K562 (cell line): ENCODE data around the gene EVA1A. TPM values are rescaled to one million over a fixed set of nuclear protein-coding genes. Genes with fewer than 3 reads are reported as not detected.

Experiments used
- ATAC-seq: fragments of 200-7000 bp; cut with Tn5 transposase; 3 replicates; pipeline ENCODE4 v1.9.1; 2020; ENCODE audit warnings: moderate library complexity
- BruUV-seq: library from RNA; stranded (reverse); fragments of 400-500 nt; replicated peaks from 2 replicates; lab custom pipeline; 2021; lab: Mats Ljungman, UMichigan
- CTCF ChIA-PET: fragments of 300-600 bp; formaldehyde crosslinking; extraction: SDS; loops from one replicate; lab custom pipeline; 2021; ENCODE audit warnings: low intra/inter-chr PET ratio; lab: Yijun Ruan, JAX
- POLR2A ChIA-PET: fragments of 300-600, 350-650 bp; sonication (Branson Sonifier 250); formaldehyde crosslinking; extraction: SDS; loops from one replicate; lab custom pipeline; 2021; ENCODE audit warnings: antibody characterized with exemption, inconsistent platforms; lab: Yijun Ruan, JAX
- DNase-seq, 4 experiments: peaks; one replicate each; pipeline versions ENCODE4 v3.0.0 to v3.0.0-alpha.2; 2011 to 2018; ENCODE audit warnings: low spot score in 3 of 4, mixed read lengths in 3 of 4; ENCODE audit errors: extremely low read depth in 1 of 4
- FAIRE-seq: peaks from 2 replicates; lab custom pipeline; 2011; peaks lifted over from hg19 to GRCh38; lab: Jason Lieb, UNC
- H2AFZ ChIP-seq: 2 replicates; pipeline ENCODE4 v1.6.0; 2011; ENCODE audit warnings: low read depth, low read length, control low read depth, inconsistent platforms
- H3K27ac ChIP-seq: fragments of 200-600 bp; 3 replicates; pipeline ENCODE4 v1.8.0; 2011; ENCODE audit warnings: low read depth, mild to moderate bottlenecking, control low read depth, inconsistent platforms, low read length, moderate library complexity, mixed read lengths; ENCODE audit errors: extremely low read depth
- H3K27me3 ChIP-seq, 2 experiments: fragments of 300-600 bp in 1 of 2; 2 replicates in 1 of 2; 3 replicates in 1 of 2; pipeline versions ENCODE4 v1.6.0 to v1.8.0; 2011; ENCODE audit warnings: inconsistent platforms in 2 of 2, low read length in 2 of 2, mild to moderate bottlenecking in 1 of 2, mixed read lengths in 1 of 2, moderate library complexity in 1 of 2; ENCODE audit not compliant: control insufficient read depth in 2 of 2, insufficient read depth in 2 of 2
- H3K36me3 ChIP-seq: fragments of 300-600 bp; 3 replicates; pipeline ENCODE4 v1.8.0; 2011; ENCODE audit warnings: mild to moderate bottlenecking, low read length, inconsistent platforms; ENCODE audit not compliant: control insufficient read depth, insufficient read depth
- H3K4me1 ChIP-seq, 2 experiments: fragments of 200-600 bp in 1 of 2; replicated peaks in 1 of 2; 2 replicates in 1 of 2; 3 replicates in 1 of 2; pipeline versions ENCODE4 v1.5.1 to v1.8.0; 2011; ENCODE audit warnings: inconsistent platforms in 2 of 2, low read length in 2 of 2, mild to moderate bottlenecking in 1 of 2, mixed read lengths in 1 of 2, moderate library complexity in 1 of 2; ENCODE audit not compliant: control insufficient read depth in 2 of 2, insufficient read depth in 2 of 2
- H3K4me2 ChIP-seq: 2 replicates; pipeline ENCODE4 v1.6.1; 2011; ENCODE audit warnings: low read length, control low read depth, inconsistent platforms, mixed read lengths; ENCODE audit not compliant: insufficient read depth
- H3K4me3 ChIP-seq: fragments of 200-600 bp; sonication (generic), shearing (Covaris generic); 2 replicates; pipeline ENCODE4 v1.5.1; 2016; ENCODE audit warnings: control low read depth, inconsistent platforms
- H3K79me2 ChIP-seq: fragments of 200-600 bp; 3 replicates; pipeline ENCODE4 v1.8.0; 2011; ENCODE audit warnings: low read length, inconsistent platforms; ENCODE audit not compliant: control insufficient read depth, insufficient read depth
- H3K9ac ChIP-seq, 2 experiments: 2 replicates each; pipeline versions ENCODE4 v1.6.0 to v1.6.1; 2011; ENCODE audit warnings: low read depth in 2 of 2, low read length in 2 of 2, control low read depth in 1 of 2, inconsistent platforms in 1 of 2, mild to moderate bottlenecking in 1 of 2, mixed read lengths in 1 of 2; ENCODE audit not compliant: insufficient read depth in 1 of 2
- H3K9me1 ChIP-seq: one replicate; pipeline ENCODE4 v1.6.0; 2011; ENCODE audit warnings: inconsistent platforms, mild to moderate bottlenecking, low read length, moderate library complexity; ENCODE audit not compliant: control insufficient read depth, insufficient read depth
- H3K9me3 ChIP-seq: replicated peaks from 2 replicates; pipeline ENCODE4 v1.5.1; 2011; ENCODE audit warnings: low read depth, low read length, inconsistent platforms; ENCODE audit not compliant: control insufficient read depth, insufficient read depth
- H4K20me1 ChIP-seq: replicated peaks from 2 replicates; pipeline ENCODE4 v1.6.1; 2011; ENCODE audit warnings: low read length, inconsistent platforms, mixed read lengths; ENCODE audit not compliant: control insufficient read depth, insufficient read depth
- CHCHD3 ChIP-seq: fragments of 250-450 bp; sonication (Bioruptor Pico); IDR thresholded peaks from 2 replicates; pipeline ENCODE4 v2.1.2; 2022; ENCODE audit warnings: mild to moderate bottlenecking
- EGR1 ChIP-seq: fragments of 450-650 bp; conservative IDR thresholded peaks from 2 replicates; pipeline ENCODE4 v1.6.1; 2017; ENCODE audit warnings: mild to moderate bottlenecking
- POLR2A ChIP-seq: fragments of 450-650 bp; conservative IDR thresholded peaks from 2 replicates; pipeline ENCODE4 v1.6.1; 2016
- RBM22 ChIP-seq: fragments of 200-400 bp; formaldehyde crosslinking; IDR thresholded peaks from 2 replicates; pipeline ENCODE4 v1.6.1; 2018; ENCODE audit warnings: low read length, low read depth; ENCODE audit not compliant: poor library complexity, severe bottlenecking
- RBM39 ChIP-seq: fragments of 200-400 bp; formaldehyde crosslinking; optimal IDR thresholded peaks from 2 replicates; pipeline ENCODE3; 2018; ENCODE audit warnings: low read depth, low read length
- ZC3H8 ChIP-seq: fragments of 450-650 bp; IDR thresholded peaks from 2 replicates; pipeline ENCODE4 v1.6.1; 2017
- ZHX1 ChIP-seq: fragments of 150-350 bp; conservative IDR thresholded peaks from 2 replicates; pipeline ENCODE4 v1.6.1; 2014; ENCODE audit warnings: low read length
- ZNF212 ChIP-seq: fragments of 450-650 bp; formaldehyde crosslinking; IDR thresholded peaks from 2 replicates; pipeline ENCODE4 v1.4.0; 2020; ENCODE audit warnings: mild to moderate bottlenecking
- WGBS: fragments of 100-300 bp; shearing (Covaris generic); methylation state at CpG from one replicate; pipeline ENCODE4 v1.1.6; 2016; ENCODE audit warnings: low coverage, mixed read lengths; ENCODE audit not compliant: insufficient coverage; ENCODE audit errors: missing lambda C conversion rate; 5-methylcytosine and 5-hydroxymethylcytosine counted together
- in situ Hi-C: fragments of 300-500 bp; cut with MboI; formaldehyde crosslinking; loops from 4 replicates; pipeline ENCODE4 v1.15.0; 2018; ENCODE audit warnings: inconsistent platforms, mixed read lengths
- intact Hi-C: fragments of 100-400 bp; cut with micrococcal nuclease; formaldehyde crosslinking; loops from 2 replicates; pipeline ENCODE4 v1.14.2; 2022
- polyA plus RNA-seq, 8 experiments: library from polyadenylated mRNA; depleted of rRNA in 4 of 8; stranded (reverse) in 5 of 8; unstranded in 3 of 8; fragments of >200 nt; fragmentation: Nextera tagmentation in 2 of 8; fragmentation: Illumina TruSeq in 1 of 8; extraction: Ambion mirVana in 2 of 8; extraction: Trizol in 1 of 8; gene quantifications; 2 replicates each; pipeline versions ENCODE4 v1.2.1 to v1.2.3, GENCODE V29; 2011 to 2014; ENCODE audit warnings: inconsistent platforms in 1 of 8, missing spikeins in 1 of 8
- total RNA-seq, 7 experiments: library from RNA; depleted of rRNA in 6 of 7; stranded (reverse); fragments of >200 nt in 6 of 7; fragmentation: Illumina TruSeq in 2 of 7; extraction: Trizol in 2 of 7; gene quantifications; 2 replicates each; pipeline versions ENCODE4 v1.2.1 to v1.2.3, GENCODE V29; 2011 to 2021; ENCODE audit warnings: low replicate concordance in 1 of 7
- TF ChIP-seq, protein P1 (sequence below): fragments of 450-650 bp; formaldehyde crosslinking; IDR thresholded peaks from 2 replicates; pipeline ENCODE4 v1.4.0; 2022; ENCODE audit warnings: missing genetic modification characterization

Gene EVA1A
- total and polyA plus RNA-seq, 9 of the 15 experiments (the other 6 are each of a cell fraction or from before 2014, with no cell fraction given): not detected

- TF ChIP-seq ZC3H8: no peak
- TF ChIP-seq RBM39: no peak
- TF ChIP-seq, protein P1, sequence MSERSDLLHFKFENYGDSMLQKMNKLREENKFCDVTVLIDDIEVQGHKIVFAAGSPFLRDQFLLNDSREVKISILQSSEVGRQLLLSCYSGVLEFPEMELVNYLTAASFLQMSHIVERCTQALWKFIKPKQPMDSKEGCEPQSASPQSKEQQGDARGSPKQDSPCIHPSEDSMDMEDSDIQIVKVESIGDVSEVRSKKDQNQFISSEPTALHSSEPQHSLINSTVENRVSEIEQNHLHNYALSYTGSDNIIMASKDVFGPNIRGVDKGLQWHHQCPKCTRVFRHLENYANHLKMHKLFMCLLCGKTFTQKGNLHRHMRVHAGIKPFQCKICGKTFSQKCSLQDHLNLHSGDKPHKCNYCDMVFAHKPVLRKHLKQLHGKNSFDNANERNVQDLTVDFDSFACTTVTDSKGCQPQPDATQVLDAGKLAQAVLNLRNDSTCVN (CRISPR knock-in tag): no peak
- TF ChIP-seq RBM22: no peak
These were observed 71.0 kb downstream of the EVA1A start (continued) for GRCh38 chr2:75489721-75490120.

DNA sequence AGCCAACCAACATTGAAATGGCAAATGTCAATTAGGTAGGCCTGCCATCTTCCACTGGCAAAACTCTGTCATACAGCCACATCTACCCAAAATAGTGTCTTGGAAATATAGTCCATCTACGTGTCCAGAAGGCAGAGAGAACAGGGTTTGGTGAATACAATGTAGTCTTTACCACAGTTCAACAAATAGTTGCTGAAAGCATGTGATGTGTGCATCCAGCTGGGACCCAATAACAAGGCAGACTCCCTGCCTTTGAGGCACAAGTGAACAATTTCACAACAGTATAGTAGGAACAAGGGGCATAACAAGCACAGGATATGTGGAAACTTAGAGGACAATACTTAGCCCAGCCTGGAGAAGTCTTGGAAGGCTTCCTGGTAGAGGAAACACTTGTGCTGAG, 72.6 kb downstream of the EVA1A start:
- no peaks in the 10 kb centered on the region for H3K36me3 ChIP-seq
- ATAC-seq (no peak), DNase-seq (no peak)
- ChIA-PET CTCF (no interaction called here), POLR2A (interaction anchor here (0.8 kb wide), 1 partner anchor 1625 kb away, joined by 3 read pairs; no protein-coding TSS in a partner anchor)
- intact Hi-C loops (no loop called here), in situ Hi-C loops (no loop called here)
- no peak overlapping the region for H3K4me2 ChIP-seq
- no peak overlapping the region for H3K4me3 ChIP-seq
- H3K27ac ChIP-seq: no peak overlapping the region
- no peak overlapping the region for H3K9ac ChIP-seq
- H3K27me3 ChIP-seq: 0 out of 5 replicates have a peak, but pooled peaks cover 0 to 2% of the 10 kb centered on the region in 2 experiments
- no peaks in the 10 kb centered on the region for H3K79me2 ChIP-seq
- no peaks in the 10 kb centered on the region for H3K9me3 ChIP-seq
- H2AFZ ChIP-seq: no peak overlapping the region
- TF ChIP-seq RBM39 (no peak), CHCHD3 (CRISPR knock-in tag) (no peak), ZHX1 (no peak), EGR1 (no peak), POLR2A (no peak), ZNF212 (CRISPR knock-in tag) (no peak)
- TF ChIP-seq, all 486 proteins: peak for 0
- FAIRE-seq: no peak
- BruUV-seq: no TSS peak
- Histone ChIP-seq H3K4me1 (peaks cover 0 to 2% of the 10 kb centered on the region in 2 experiments; a peak in 1 of 5 replicates), H3K9me1 (no peaks in the 10 kb centered on the region), H4K20me1 (no peaks in the 10 kb centered on the region)
- WGBS: 0% methylated on average over 1 of the region's 1 CpG
